Measurements from ENCODE around the gene LRRC8E.

- TF ChIP-seq EZH2 (IDR thresholded peaks at IDR 0.05) (no peak), FOXP2 (optimal IDR thresholded peaks at IDR 0.05; ENCODE audit: control extremely low read depth, extremely low read length, insufficient read depth) (no peak)
These were observed 23.9 kb downstream of the LRRC8E start for GRCh38 chr19:7912144-7912696.
